DOHH2 (cell line): ENCODE measurements around the gene VPS13A.

Experiments used
- EZH2phosphoT487 ChIP-seq: fragments of 200-600 bp; sonication (generic); IDR thresholded peaks from 2 replicates; pipeline ENCODE4 v1.6.1; 2017; ENCODE audit warnings: borderline replicate concordance, mild to moderate bottlenecking, antibody characterized with exemption, low read length, moderate library complexity, mixed read lengths
- TF ChIP-seq, protein P1 (sequence below): fragments of 200-600 bp; sonication (generic); IDR thresholded peaks from one replicate; pipeline ENCODE4 v1.5.1; 2014; ENCODE audit warnings: antibody characterized with exemption, mild to moderate bottlenecking, low read depth, low read length; ENCODE audit not compliant: poor library complexity, severe bottlenecking

DNA sequence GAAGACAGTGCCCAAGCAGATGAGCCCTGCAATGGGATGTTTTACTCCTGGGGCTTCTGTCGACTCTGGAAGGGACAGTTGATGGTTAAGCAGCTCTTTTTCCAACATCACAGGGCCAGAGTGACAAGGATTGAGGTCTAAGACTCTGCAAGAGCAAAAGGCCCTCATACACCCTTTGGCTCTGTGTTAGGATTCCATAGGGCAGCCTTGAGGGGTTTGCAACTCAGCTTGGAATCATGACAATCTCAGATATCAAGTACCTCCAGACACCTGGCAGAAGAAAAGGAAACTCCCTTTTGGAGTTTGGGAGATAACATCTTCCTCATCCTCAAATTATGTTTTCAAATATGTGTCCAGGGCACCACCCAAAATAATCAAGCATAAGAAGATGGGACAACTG lies 265.1 kb downstream of the VPS13A start:
- TF ChIP-seq, protein P1, sequence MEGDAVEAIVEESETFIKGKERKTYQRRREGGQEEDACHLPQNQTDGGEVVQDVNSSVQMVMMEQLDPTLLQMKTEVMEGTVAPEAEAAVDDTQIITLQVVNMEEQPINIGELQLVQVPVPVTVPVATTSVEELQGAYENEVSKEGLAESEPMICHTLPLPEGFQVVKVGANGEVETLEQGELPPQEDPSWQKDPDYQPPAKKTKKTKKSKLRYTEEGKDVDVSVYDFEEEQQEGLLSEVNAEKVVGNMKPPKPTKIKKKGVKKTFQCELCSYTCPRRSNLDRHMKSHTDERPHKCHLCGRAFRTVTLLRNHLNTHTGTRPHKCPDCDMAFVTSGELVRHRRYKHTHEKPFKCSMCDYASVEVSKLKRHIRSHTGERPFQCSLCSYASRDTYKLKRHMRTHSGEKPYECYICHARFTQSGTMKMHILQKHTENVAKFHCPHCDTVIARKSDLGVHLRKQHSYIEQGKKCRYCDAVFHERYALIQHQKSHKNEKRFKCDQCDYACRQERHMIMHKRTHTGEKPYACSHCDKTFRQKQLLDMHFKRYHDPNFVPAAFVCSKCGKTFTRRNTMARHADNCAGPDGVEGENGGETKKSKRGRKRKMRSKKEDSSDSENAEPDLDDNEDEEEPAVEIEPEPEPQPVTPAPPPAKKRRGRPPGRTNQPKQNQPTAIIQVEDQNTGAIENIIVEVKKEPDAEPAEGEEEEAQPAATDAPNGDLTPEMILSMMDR, result no peak
- no peak for TF ChIP-seq EZH2phosphoT487
